GM19239 (cell line): Measurements from ENCODE around the gene ERC2.
A peak's percentile ranks its signal among the peaks of the same experiment; 100 is the strongest.
"Not testable (repeated sequence)": the region's sequence is repeated elsewhere in the genome, so short reads cannot be mapped to it uniquely, and the experiment has no call there.

Experiments used
- DNase-seq: peaks from one replicate; pipeline ENCODE4 v3.0.0; 2011; ENCODE audit warnings: low spot score; ENCODE audit not compliant: insufficient read length
- FAIRE-seq: peaks from 2 replicates; lab custom pipeline; 2011; peaks lifted over from hg19 to GRCh38; lab: Jason Lieb, UNC

Gene ERC2

DNA sequence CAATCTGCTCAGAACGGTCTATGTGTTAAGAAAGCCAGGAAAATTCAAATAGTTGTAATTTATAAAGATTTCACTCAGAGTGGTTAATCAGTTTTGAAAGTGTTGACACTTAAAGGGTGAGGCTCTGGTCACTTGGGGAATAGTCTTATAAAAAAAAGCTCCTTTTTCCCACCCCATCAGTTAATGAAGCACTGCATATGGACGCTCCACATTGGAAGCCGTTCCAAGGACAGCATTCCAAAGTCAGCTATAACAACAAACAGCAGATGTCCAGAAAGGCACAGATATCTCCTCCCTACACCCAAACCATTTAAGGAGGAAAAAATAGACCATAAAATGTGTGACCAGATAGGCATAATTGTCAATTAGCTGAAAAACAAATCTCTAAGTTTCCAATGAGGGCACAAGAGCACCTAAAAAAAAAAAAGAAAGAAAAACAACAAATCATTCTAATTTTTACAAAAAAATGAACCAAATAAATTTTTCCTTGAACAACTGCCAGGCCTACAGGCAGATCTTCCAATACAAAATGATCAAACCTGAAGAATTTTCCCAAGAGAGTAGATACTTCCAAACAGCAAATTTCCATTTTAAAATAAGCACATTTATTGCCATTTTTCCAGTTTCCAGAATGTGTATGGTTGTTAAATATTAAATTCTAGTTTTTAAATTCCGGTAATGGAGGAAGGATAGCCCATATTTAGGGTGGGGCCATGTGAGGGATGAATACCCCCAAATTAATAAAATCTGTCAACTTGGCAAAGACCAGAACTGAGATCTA, 198.3 kb downstream of the ERC2 start:
- no peak for FAIRE-seq

DNA sequence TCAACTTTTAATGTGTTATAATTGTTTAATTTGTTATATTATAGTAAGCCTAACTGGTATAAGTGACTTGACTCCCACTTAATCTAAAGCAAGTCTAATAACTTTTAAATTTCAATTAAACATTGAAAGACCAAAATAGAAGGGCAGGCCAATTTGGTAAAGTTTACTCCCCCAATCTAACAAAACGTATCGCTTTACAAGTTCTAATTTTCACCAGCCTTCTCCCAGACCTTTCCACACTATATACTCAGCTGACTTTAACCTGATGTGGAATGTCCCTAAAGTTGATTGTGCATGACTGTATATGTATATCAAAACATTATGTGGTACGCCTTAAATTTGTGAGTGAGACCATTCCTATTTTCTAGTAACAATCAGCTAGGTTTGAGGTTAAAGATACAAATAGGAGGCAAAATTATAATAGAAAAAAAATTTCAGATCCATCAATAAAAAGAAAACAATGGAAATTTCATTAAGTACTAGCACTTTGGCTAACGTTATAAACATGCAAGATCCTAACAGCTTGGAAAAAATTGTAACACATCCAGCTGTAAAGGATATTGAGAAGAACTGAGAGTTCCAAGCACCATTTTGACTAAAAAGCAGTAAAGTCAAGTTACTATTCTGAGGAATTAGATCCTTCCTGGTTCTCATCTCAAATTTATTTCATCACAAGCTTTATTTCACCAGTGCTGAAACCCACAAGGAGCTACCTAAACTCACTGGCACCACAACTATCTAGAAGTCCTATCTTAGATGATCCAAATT, 199.5 kb downstream of the ERC2 start:
- FAIRE-seq: no peak
- DNase-seq: no peak

More for the DNA sequence above, 198.3 kb downstream of the ERC2 start:
- DNase-seq: no peak

DNA sequence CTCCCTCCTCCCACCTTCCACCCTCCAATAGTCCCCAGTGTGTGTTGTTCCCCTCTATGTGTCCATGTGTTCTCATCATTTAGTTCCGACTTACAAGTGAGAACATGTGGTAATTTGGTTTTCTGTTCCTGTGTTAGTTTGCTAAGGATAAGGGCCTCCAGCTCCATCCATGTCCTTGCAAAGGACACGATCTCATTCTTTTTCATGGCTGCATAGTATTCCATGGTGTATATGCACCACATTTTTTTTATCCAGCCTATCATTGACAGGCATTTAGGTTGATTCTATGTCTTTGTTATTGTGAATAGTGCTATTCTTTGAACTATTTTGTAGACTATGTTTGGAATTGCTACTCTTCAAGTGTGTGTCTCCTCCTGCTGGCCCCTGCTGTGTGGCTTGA, 206.4 kb downstream of the ERC2 start:
- not testable (repeated sequence) for FAIRE-seq, DNase-seq

DNA sequence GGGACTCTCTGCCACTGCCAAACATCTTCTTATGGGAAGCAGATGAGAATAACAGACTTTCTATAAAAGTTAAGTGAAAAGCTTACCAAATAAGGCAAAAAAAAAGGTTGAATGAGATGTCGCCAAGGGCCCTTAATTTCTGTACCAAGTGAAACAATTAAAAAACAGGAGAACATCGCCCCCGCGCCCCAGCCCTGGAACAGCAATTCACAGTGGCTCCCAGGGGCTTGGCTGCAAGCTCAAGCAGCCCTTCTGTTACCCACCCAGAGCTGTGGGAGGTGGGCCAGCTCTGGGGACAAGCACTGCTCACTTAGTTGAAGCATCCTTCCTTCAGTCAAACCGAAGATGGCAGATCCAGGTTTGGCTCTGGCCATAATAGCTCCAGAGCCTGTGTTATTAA, 208.0 kb downstream of the ERC2 start:
- FAIRE-seq: no peak
- DNase-seq: no peak

DNA sequence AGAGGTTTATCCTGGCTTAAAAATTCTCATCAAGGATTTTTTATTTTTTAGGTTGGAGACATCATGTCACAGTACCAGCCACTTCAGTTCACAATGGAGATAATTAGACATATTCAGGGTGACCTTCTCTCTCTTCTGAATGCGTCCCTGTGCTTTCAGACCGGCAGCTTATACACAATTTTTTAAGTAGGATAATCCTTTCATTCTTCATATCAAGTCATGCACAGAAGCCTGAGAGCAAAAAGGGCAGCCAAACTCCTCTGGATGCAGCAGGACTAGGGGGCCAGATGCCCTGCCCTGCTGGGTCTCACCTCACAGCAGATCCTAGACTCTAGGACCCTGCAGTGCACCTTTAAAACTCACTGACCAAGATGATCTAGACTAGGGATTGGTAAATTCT, 210.4 kb downstream of the ERC2 start:
- no peak for FAIRE-seq

DNA sequence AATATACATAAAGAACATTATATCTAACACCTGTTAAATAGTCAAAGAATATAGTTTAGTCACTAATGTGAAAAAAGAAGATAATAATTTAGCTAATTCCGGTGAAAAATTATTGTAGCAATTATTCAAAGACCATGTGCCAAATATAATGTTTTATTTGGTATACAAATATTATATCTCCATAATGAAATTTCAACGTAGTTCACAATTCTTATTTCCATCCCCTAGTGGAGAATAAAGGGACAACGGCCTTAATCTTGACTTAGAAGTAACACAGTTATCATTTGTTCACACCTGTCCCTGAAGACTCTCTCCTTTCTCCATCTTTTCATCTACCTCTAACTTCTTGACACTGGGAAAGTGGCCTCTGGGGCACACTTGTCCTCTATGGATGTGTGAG, 213.4 kb downstream of the ERC2 start:
- FAIRE-seq (no peak), DNase-seq (no peak)

More for the DNA sequence above, 210.4 kb downstream of the ERC2 start:
- no peak for DNase-seq

DNA sequence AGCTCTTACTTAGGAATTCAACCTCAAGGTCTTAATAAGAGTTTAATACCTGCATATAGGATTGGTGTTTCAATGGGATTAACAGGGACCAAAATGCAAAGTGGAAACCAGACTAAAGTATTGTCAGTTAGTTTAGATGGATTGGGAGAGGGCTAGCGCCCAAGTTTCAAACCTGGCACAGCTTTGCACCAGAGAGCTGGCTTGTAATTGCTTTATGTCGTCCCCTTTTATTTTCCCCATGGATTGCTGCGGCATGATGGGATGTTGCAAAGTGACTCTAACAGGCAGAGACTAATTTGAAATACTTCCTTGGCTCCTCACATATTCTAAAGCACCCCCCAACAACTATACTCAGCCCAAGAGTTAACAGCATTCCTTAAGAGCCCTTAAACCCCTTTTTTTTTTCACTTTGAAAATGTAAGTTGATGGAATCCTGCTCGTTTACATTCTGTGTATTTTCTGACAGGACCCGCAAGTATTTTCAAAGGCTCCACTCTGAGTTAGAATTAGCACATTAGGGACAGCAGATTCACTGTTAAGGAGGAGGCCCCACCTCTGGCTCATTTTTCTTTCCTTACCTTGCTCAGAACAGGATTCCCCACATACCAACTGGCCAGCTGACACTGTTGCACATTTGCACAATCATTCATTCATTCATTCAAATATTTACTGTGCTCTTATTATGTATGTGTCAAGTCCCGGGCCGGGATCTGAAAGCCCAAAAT, 214.2 kb downstream of the ERC2 start:
- DNase-seq (no peak), FAIRE-seq (no peak)

DNA sequence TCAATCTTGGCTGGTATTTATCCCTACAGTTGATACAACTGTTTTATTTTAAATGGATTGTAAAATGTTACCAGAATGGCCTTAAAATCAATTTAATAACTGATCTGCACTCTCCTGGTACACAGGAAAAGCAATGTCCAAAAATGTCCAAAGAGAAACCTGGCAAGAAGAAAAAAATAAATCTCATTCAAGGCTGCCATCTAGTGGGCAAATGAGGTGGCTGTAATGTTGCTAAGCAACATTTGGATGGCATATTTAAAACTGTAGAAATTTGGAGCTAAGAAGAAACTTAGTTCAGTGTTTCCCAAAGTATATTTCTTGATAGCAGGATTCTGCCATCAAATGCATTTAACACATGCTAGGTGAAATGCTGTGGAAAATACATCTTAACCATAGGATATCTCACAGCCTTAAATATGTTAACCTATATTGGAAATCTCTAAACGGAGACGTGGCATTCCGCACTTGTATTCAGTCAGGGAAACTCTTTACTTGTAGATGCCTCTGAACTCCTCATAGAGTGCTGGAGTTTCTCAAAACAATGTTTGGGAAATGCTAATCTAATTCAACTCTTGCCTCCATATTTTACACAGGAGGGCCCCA, 216.8 kb downstream of the ERC2 start:
- FAIRE-seq (peak; percentile 69), DNase-seq (peak; percentile 22)

DNA sequence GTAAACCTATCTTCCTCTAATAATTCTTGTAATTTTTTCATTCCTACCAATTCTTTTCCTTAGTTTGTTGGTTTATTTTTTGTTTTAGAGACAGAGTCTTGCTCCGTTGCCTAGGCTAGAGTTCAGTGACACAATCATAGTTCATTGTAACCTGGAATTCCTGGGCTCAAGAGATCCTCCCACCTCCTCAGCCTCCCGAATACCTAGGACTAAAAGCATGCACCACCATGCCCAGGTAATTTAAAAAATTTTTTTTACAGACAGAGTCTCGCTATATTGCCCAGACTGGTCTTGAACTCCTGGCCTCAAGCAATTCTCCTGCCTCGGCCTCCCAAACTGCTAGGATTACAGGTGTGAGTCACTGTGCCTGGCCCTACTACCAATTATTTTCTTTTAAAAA, 220.2 kb downstream of the ERC2 start:
- FAIRE-seq (no peak), DNase-seq (no peak)

DNA sequence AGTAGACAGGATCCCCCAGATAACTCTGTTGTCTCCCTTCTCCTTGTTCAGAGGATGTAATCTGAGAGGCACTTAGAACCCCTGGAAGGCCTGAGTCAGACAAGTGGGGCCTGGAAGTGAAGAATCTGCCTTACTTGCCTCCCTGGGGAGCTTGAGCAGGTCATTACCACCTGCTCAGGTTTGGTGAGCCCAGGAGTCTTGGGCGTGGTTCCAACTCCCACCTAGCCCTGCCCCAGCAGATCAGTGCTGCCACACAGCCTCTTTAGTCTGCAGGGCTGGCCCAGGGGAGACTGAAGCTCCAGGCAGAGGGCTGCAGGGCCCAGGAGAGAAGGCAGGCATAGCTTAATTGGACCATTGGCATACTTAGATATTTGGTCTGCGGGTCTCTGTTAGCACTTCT, 230.0 kb downstream of the ERC2 start:
- FAIRE-seq: no peak
- no peak for DNase-seq

DNA sequence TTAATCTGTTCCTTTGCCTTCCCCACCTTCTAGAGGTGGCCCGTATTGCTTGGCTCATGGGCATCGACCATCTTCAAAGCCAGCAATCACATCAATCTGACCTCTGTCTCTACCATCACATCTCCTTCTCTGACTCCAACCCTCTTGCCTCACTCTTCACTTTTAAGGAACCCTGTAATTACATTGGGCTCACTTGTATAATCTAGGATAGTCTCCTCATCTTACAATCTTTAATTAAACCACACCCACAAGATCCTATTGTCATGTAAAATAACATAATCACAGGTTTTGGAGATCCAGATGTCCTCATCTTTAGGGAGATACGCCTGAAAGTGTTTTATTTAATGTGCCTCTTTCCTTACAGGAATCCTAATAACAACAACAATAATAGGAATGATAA, 234.5 kb downstream of the ERC2 start:
- DNase-seq (no peak), FAIRE-seq (no peak)

DNA sequence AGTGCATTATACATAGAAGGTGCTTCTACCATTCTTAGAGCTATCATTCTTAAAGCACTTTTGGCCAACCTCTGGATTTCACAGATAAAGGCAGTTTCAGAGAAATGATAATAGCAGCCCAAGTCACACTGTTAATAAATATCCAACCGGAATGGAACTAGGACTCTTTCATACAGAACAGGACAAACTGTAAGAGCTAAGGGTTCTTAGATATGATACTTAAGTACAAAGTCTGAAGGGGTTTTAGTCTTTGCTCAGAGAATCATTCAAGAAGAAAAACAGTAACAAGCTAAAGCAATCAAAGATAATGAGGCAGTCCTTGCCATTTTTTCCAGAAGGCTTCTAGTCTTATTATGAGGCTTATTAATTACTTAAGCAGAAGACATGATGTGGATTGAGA, 239.0 kb downstream of the ERC2 start:
- no peak for FAIRE-seq
- DNase-seq: no peak

DNA sequence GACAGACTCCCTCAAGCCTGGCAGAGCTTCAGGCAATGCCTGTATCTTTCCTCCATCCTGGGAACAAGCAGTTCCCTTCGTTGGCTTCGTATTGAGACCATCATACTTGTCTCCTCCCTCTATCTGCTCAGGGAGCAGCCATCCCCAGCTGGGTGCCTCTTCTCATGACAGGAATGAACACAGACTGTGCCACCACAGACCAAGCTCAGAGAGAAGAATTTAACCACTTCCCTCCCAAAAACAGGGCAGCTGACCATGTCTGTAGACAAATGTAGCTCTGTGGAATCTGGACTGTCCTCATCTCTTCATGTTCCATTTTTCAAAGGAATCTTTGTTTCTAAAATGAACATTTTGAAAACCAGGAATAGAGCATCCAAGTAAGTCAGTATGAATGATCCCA, 245.4 kb downstream of the ERC2 start:
- DNase-seq: no peak
- no peak for FAIRE-seq

DNA sequence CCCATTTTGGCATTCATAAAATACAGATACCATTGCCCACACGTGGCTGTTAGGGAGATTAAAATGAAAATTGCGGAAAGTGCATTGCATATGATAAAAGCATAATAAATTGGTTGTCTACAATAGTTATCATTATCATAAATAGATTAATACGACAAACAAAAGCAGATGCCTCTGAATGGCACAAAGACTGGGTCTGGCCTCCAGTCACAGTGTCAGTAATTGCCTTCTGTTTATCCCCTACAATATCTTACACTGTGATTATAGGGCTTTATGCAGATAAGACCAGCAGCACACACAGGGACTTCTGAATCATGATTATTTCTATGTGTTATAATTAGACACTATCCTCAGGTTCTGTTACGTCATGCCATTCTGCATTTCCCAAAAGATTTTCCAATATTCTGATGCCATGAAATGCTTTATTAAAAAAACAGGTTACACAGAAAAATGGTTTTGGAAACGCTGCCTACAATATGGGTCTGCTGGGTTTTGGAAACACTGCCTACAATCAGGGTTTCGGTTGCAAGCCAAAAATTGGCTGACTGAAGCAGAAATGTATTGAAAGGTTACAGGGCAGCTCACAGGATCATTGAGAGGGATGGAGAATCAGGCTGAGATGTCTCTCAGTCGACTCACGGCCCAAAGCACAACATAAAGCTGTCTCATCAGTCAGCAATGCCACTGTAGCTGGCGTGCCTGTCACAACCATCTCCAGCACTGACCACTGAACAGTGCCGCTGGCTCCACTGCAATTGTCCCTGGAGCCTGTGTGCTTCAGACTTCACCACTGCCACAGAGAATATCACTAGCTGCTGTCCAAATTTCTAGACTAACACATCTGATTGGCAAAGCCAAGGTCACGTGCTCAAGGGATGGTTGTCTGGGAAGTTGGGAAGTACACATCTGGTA, 248.1 kb downstream of the ERC2 start:
- no peak for DNase-seq
- no peak for FAIRE-seq

DNA sequence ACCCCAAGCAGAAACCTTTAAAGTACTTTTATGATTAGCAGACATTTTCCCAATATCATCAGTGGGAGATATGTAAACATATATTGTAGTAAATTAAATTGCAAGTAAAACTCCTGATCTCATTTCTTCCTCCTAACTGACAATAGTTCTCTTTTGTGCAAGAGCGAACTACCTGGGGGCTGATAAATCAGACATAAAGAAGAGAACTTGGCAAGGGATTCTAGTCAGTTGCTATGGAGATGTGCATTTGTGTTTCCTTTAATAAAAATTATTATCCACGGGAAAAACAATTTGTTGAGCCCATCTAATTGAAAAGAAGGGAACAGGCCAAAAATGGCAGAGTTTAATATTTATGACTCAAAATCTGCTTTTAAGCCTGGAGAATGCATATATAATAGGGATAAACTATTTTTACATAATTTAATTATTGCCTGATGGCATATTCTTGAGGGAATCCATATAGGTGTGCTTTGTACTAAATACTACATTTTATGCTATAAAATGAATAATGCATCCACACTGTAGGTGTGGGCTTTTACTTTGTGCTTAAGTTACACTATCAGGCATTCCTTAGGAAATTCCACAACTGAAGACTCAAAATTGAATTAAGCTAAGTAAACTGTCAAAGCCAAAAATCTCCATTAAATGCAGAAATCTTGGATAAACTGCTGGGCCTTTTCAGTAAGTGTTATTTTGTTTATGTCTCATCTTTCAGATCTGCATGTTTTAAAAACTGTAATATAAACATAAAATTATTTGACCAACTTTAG, 258.1 kb downstream of the ERC2 start:
- FAIRE-seq: no peak
- DNase-seq: no peak

DNA sequence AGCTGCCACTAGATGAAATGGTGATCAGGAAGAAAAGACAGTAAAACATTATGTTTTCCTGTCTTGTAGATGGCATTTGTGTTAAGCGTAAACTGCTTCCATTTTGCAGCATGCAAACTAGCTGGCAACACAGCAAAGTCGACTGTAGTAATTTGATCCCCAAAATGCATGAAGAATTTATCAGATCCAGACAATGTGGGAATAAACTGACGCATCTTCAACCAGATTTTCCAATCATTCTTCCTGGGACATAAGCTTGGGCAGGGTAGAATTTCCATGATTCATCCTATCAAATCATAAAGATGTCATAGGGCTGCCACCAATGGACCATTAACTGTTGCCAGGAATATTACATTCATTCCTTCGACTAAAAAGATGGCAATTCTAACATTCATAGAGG, 260.3 kb downstream of the ERC2 start:
- DNase-seq: no peak
- no peak for FAIRE-seq

DNA sequence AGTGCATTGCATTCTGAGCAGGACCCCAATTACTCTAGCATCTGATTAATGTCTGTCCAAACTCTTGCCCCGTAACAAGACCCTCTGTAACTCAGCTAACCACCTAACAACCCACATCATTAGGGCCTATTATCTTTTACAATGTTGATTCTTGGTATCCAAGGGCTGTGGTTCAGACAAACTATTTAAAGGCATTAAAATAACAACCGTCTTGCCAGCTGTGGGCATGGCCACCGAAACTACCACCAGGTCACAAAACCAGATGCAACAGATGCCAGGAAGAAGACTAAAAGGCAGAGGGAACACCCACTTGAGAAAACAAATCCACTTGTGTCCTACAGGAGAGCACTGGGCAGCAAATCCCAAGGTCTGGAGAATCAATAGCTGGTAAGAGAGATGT, 262.9 kb downstream of the ERC2 start:
- DNase-seq: no peak

DNA sequence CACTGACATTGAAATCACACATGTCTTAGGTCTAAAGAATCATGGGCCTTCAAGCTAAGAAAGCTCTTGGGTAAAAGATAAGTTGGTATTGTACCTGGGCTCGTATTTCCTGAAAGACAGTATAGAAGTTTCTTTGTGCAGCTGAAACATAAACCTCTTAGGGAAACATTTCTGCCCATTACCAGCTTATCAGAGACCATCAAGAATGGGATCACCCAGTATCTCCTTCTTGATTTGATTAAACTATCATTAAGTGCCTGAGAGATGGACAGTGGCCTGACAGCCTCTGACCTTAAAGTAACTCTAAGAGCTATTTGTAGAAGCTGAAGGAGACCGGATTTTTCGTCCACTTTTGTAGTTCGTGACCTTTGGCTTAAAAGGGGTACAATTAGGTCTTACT, 265.3 kb downstream of the ERC2 start:
- no peak for DNase-seq
- FAIRE-seq: no peak

More for the DNA sequence above, 262.9 kb downstream of the ERC2 start:
- no peak for FAIRE-seq

DNA sequence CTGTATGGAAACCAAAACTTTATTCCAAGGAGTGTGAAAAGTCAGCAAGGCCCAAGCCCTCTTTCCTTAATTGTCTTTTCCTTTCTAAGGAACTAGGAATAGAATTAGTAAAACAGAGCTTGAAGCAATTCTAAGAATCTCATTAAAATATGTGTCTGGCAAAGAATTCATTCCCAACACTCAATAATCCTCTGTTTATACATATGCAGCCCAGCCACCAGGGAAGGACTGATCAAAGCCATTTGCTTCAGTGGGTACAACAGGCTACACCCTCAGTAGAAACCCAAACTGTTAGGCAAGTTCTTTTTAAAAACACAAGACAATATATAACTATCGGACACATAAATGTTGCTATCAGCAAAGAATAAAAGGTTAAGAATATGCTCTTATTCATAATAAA, 266.9 kb downstream of the ERC2 start:
- FAIRE-seq: no peak
- DNase-seq: no peak
